Subcutaneous adipose tissue (tissue), 4 donors: Measurements from ENCODE around the gene HBB. TPM values are rescaled to one million over a fixed set of nuclear protein-coding genes. Genes with fewer than 3 reads are reported as not detected.
"Not testable (repeated sequence)": the region's sequence is repeated elsewhere in the genome, so short reads cannot be mapped to it uniquely, and the experiment has no call there.

Experiments used
- CTCF ChIP-seq: fragments of 450-650 bp; IDR thresholded peaks from one replicate; pipeline ENCODE4 v1.5.1; 2016; ENCODE audit warnings: low read depth, mild to moderate bottlenecking, control low read depth, antibody characterized with exemption, moderate library complexity
- total RNA-seq, 4 donors: library from RNA; depleted of rRNA; stranded (reverse); fragments of >200 nt; gene quantifications; one replicate each; pipeline ENCODE4 v1.1.0, GENCODE V29; 2016

The HBB gene
- total RNA-seq, 4 donors from 2014 or later = 22.2 to 687 (median 94.5) TPM

DNA sequence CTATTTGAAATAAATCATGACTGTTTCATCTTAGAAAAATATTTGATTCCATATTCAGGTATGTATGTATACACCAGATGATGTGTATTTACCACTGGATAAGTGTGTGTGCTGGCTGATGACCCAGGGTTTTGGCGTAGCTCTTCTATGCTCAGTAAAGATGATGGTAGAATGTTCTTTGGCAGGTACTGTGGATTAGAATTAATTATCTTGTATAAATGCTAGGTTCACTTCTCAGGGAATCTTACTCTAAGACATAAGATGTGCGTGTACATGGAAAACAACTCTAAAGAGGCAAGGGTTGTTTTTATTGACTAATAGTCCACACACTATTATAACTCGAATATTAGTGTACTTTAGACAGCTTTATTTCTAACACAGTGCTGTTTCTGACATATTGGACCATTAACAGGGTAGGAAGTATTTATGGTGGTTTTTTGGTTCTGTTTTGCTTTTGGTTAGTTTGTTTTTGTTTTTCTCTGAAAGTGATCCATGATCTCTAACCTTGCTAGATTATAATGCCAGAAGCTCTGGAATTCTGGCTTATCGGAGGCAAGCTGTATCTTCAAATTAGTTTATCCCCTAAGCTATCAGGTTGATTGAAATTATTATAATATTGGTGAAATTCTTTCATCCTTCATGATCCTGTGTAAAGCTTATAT is 23.8 kb upstream of the HBB start:
- no peak for TF ChIP-seq CTCF

- TF ChIP-seq CTCF = not testable (repeated sequence)
Measured at GRCh38 chr11:5249807-5250396, 23.0 kb upstream of the HBB start, which contains the start of gene HBG1. TSS of gene HBG1 (minus strand) at chr11:5249857. CDS start at chr11:5249804, 53 bp downstream.

- TF ChIP-seq CTCF = no peak
Measured at GRCh38 chr11:5247472-5248192, 20.8 kb upstream of the HBB start.

DNA sequence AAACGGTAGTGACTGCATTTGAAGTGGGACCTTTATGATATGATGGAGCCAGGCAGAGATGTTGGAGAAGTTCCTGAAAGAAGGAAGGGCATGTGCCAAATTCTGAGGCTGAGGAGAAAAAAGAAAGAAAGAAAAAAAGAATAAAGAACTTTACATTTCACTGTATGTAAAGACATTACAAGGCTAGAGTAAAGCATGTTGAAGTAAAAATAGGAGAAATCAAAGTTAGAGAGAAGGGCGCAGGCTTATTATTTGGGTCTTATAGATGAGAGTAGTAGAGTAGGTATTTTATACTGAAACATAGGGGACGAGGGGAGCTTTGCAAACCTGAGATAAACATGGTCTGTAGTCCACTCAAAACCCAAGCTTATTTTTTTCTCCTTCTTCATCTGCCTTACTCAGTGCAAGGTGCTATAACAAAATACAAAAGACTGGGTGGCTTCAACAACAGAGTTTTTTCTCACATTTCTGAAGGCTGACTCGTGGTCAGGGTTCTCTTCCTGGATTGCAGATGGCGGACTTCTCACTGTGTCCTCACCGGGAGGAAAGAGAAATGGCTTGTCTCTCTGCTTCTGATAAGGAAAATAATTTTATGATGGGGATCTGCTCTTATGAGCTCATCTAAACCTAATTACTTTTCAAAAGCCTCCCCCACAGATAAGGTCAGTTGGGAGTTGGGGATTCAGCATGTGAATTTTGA is 20.1 kb upstream of the HBB start:
- TF ChIP-seq CTCF = no peak

DNA sequence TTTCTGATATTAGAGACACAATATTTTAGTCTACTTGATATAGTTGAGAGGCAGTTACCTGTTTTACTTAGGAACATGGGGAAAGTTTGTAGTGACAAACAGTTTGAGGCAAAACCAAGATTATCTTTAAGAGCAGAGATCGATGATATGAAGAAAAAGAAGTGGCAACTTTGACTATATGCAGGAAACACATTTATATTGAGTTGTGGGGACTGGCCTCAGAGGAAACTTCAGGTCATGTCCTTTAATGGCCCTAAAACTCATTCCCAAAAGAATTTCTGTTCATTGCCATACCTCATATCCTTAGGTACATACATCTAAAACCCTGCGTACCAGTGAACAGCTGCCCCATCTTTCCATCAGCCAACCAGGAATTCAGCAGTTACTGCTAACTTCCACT is 18.3 kb upstream of the HBB start:
- TF ChIP-seq CTCF = no peak

DNA sequence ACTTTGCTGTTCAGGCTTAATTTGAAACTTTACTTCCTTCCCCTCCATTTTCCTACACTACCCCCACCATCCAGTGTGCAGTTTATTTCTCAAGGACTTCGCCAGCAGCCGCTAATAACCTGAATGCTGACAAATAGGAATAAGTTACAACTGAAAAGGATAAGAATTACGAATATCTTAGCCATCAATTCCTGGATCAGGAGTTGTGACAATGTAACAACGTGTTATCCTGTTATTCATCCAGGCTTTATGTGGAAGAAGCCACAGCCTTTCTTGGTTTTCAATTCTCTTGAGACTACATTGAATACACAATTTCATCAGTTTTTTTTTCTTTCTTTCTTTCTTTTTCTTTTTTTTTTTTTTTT is 16.9 kb upstream of the HBB start:
- no peak for TF ChIP-seq CTCF
